Neutrophil (primary cell): ENCODE measurements around the gene ACIN1.
A peak's percentile ranks its signal among the peaks of the same experiment; 100 is the strongest.

ENCODE experiments used
- H3K27ac ChIP-seq: fragments of 200-600 bp; sonication (generic); 2 replicates; pipeline ENCODE4 v1.5.1; 2016; ENCODE audit warnings: mild to moderate bottlenecking, moderate library complexity
- H3K27me3 ChIP-seq: fragments of 200-600 bp; sonication (generic); 2 replicates; pipeline ENCODE4 v1.6.0; 2016; ENCODE audit warnings: mild to moderate bottlenecking
- H3K36me3 ChIP-seq: fragments of 200-600 bp; sonication (generic); 2 replicates; pipeline ENCODE4 v1.5.1; 2017
- H3K4me1 ChIP-seq, 2 experiments: fragments of 200-600 bp in 1 of 2; sonication (generic) in 1 of 2; 1 replicate in 1 of 2; 2 replicates in 1 of 2; pipeline versions ENCODE4 v1.5.1 to v1.6.1; 2013 to 2016; ENCODE audit warnings: low read depth in 1 of 2, low read length in 1 of 2, mild to moderate bottlenecking in 1 of 2, moderate library complexity in 1 of 2; ENCODE audit not compliant: control insufficient read depth in 1 of 2, insufficient read depth in 1 of 2
- H3K4me3 ChIP-seq, 2 experiments: fragments of 200-600 bp in 1 of 2; sonication (generic) in 1 of 2; 1 replicate in 1 of 2; 2 replicates in 1 of 2; pipeline ENCODE4 v1.5.1; 2013 to 2016; ENCODE audit warnings: low read depth in 1 of 2, low read length in 1 of 2, mild to moderate bottlenecking in 1 of 2, moderate library complexity in 1 of 2
- H3K9me3 ChIP-seq: fragments of 200-600 bp; sonication (generic); 2 replicates; pipeline ENCODE4 v1.5.1; 2016
- CTCF ChIP-seq: fragments of 200-600 bp; sonication (generic); IDR thresholded peaks from 2 replicates; pipeline ENCODE4 v1.5.1; 2016; ENCODE audit warnings: antibody characterized with exemption

Gene ACIN1

GRCh38 chr14:23052671-23053070 is 42.3 kb downstream of the ACIN1 start:
- Histone ChIP-seq H3K9me3 (no peaks in the 10 kb centered on the region), H3K27me3 (peaks cover 17% of the 10 kb centered on the region), H3K4me3 (no peak overlapping the region), H3K27ac (no peak overlapping the region), H3K36me3 (no peaks in the 10 kb centered on the region), H3K4me1 (peaks cover 13 to 22% of the 10 kb centered on the region in 2 experiments)
- no peak for TF ChIP-seq CTCF

- no peaks in the 10 kb centered on the region for H3K36me3 ChIP-seq
- H3K4me1 ChIP-seq = peaks cover 12 to 20% of the 10 kb centered on the region in 2 experiments
- H3K27me3 ChIP-seq = peaks cover 17% of the 10 kb centered on the region
- no peak overlapping the region for H3K27ac ChIP-seq
- no peak overlapping the region for H3K4me3 ChIP-seq
- no peaks in the 10 kb centered on the region for H3K9me3 ChIP-seq
- TF ChIP-seq CTCF = no peak
These were observed 42.7 kb downstream of the ACIN1 start for GRCh38 chr14:23052182-23052623.

GRCh38 chr14:23051141-23052057 is 43.5 kb downstream of the ACIN1 start:
- Histone ChIP-seq H3K27me3 (peaks cover 9% of the 10 kb centered on the region), H3K4me1 (peaks cover 4 to 11% of the 10 kb centered on the region in 2 experiments), H3K36me3 (no peaks in the 10 kb centered on the region), H3K4me3 (no peak overlapping the region), H3K27ac (peak overlapping the region; percentile 27), H3K9me3 (no peaks in the 10 kb centered on the region)
- no peak for TF ChIP-seq CTCF

- no peak overlapping the region for H3K27ac ChIP-seq
- H3K9me3 ChIP-seq = no peaks in the 10 kb centered on the region
- H3K36me3 ChIP-seq = no peaks in the 10 kb centered on the region
- TF ChIP-seq CTCF = no peak
- peaks cover 0 to 8% of the 10 kb centered on the region in 2 experiments for H3K4me1 ChIP-seq
- H3K27me3 ChIP-seq = peaks cover 6% of the 10 kb centered on the region
- no peak overlapping the region for H3K4me3 ChIP-seq
These were observed 45.9 kb downstream of the ACIN1 start for GRCh38 chr14:23049011-23049410.

GRCh38 chr14:23047751-23048693 is 46.9 kb downstream of the ACIN1 start:
- Histone ChIP-seq H3K9me3 (no peaks in the 10 kb centered on the region), H3K36me3 (no peaks in the 10 kb centered on the region), H3K4me3 (no peak overlapping the region), H3K27ac (no peak overlapping the region), H3K27me3 (peaks cover 6% of the 10 kb centered on the region), H3K4me1 (peaks cover 0 to 8% of the 10 kb centered on the region in 2 experiments)
- TF ChIP-seq CTCF = no peak
